ENCODE measurements around the gene AOPEP.

- no peak for TF ChIP-seq CTCF (IDR thresholded peaks at IDR 0.05; ENCODE audit: extremely low read depth in 1 of 2, insufficient read depth in 1 of 2, low read depth in 1 of 2, low read length in 2 of 2)
- TF ChIP-seq POLR2A (IDR thresholded peaks at IDR 0.05; ENCODE audit: low read depth, low read length), result no peak
- TF ChIP-seq EZH2 (IDR thresholded peaks at IDR 0.05; ENCODE audit: borderline replicate concordance, low read depth, low read length, severe bottlenecking), result no peak
- no peak for TF ChIP-seq GATA2 (IDR thresholded peaks at IDR 0.05; ENCODE audit: insufficient read depth, insufficient read length, low read depth, low read length)
- no peak for TF ChIP-seq MAX (IDR thresholded peaks at IDR 0.05; ENCODE audit: insufficient read depth, insufficient read length)
- TF ChIP-seq POLR2AphosphoS5 (IDR thresholded peaks at IDR 0.05; ENCODE audit: insufficient read depth, low read depth, low read length), result no peak
- no peak for TF ChIP-seq MYC (IDR thresholded peaks at IDR 0.05; ENCODE audit: low read depth, low read length)
- no peak for TF ChIP-seq FOS (IDR thresholded peaks at IDR 0.05; ENCODE audit: borderline replicate concordance, insufficient read depth, low read length)
These were observed 193.0 kb downstream of the AOPEP start for GRCh38 chr9:94919376-94920098.

Measured in endothelial cell of umbilical vein (primary cell).